B cell (primary cell): ENCODE results near the gene CNNM3.

ENCODE experiments used
- EZH2 ChIP-seq: IDR thresholded peaks from 2 replicates; pipeline ENCODE4 v1.6.1; 2012; ENCODE audit warnings: borderline replicate concordance, low read depth, mild to moderate bottlenecking, moderate library complexity, low read length; ENCODE audit not compliant: insufficient read depth, poor library complexity, severe bottlenecking
- TF ChIP-seq, protein P1 (sequence below): fragments of 200-600 bp; IDR thresholded peaks from one replicate; pipeline ENCODE4 v1.8.0; 2022; ENCODE audit warnings: antibody characterized with exemption, mild to moderate bottlenecking

DNA sequence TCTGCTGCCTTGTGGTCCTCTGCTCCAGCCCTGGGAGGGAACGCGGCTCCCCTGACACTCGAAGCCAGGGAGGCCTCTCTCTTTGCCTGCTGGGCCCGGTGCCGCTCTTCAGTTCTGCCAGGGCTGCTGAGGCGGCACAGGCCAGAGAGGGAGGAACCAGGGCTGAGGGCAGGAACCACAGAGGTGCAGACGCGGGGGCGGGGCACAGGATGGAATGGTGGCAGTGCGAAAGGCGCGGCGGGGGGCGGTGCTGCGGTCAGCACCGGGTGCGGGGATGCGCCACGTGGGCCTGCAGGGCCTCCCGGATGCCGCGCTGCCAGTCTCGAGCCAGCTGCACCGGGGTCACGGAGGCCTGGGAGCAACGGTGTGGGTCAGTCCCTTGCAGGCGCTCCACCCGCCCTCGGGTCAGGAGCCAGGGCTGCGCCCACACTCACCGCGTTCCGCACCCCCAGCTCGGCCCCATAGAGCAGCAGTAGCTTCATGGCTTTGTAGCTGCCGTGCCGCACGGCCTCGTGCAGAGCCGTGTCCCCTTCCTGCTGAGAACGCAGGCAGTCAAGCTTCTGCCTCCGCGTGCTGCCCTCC lies 23.3 kb downstream of the CNNM3 start:
- TF ChIP-seq, protein P1, sequence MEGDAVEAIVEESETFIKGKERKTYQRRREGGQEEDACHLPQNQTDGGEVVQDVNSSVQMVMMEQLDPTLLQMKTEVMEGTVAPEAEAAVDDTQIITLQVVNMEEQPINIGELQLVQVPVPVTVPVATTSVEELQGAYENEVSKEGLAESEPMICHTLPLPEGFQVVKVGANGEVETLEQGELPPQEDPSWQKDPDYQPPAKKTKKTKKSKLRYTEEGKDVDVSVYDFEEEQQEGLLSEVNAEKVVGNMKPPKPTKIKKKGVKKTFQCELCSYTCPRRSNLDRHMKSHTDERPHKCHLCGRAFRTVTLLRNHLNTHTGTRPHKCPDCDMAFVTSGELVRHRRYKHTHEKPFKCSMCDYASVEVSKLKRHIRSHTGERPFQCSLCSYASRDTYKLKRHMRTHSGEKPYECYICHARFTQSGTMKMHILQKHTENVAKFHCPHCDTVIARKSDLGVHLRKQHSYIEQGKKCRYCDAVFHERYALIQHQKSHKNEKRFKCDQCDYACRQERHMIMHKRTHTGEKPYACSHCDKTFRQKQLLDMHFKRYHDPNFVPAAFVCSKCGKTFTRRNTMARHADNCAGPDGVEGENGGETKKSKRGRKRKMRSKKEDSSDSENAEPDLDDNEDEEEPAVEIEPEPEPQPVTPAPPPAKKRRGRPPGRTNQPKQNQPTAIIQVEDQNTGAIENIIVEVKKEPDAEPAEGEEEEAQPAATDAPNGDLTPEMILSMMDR: no peak
- no peak for TF ChIP-seq EZH2
